ENCODE results near the gene B3GNT8.

The B3GNT8 gene

DNA sequence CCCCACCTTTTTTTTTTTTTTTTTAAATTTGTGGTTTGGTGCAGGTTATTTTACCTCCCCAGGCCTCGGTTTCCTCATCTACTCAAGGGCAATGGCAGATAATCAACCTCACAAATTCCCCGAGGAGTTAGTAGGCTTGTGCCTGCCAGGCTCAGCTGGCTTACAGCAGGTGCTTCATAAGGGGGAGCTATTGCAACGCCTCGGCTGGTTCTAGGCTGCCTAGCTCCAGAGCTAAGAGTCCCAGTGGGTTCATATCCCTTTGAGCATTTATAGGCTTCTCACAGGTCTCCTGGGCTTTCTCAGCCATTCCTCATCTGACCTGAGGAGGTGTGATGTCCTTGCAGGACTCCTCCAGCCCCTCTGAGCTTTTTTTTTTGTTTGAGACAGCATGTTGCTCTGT is 18.9 kb downstream of the B3GNT8 start:
- TF ChIP-seq, protein P1, sequence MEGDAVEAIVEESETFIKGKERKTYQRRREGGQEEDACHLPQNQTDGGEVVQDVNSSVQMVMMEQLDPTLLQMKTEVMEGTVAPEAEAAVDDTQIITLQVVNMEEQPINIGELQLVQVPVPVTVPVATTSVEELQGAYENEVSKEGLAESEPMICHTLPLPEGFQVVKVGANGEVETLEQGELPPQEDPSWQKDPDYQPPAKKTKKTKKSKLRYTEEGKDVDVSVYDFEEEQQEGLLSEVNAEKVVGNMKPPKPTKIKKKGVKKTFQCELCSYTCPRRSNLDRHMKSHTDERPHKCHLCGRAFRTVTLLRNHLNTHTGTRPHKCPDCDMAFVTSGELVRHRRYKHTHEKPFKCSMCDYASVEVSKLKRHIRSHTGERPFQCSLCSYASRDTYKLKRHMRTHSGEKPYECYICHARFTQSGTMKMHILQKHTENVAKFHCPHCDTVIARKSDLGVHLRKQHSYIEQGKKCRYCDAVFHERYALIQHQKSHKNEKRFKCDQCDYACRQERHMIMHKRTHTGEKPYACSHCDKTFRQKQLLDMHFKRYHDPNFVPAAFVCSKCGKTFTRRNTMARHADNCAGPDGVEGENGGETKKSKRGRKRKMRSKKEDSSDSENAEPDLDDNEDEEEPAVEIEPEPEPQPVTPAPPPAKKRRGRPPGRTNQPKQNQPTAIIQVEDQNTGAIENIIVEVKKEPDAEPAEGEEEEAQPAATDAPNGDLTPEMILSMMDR (conservative IDR thresholded peaks at IDR 0.05), result no peak
- no peak for TF ChIP-seq ZFX (IDR thresholded peaks at IDR 0.05)
- no peak overlapping the region for H3K27ac ChIP-seq

GRCh38 chr19:41407271-41407670 is 19.9 kb downstream of the B3GNT8 start:
- no peak overlapping the region for H3K27ac ChIP-seq
- TF ChIP-seq ZFX (IDR thresholded peaks at IDR 0.05), result no peak
- TF ChIP-seq, protein P1 (conservative IDR thresholded peaks at IDR 0.05), result no peak

GRCh38 chr19:41405776-41406175 is 21.4 kb downstream of the B3GNT8 start:
- H3K27ac ChIP-seq, result no peak overlapping the region
- TF ChIP-seq, protein P1 (conservative IDR thresholded peaks at IDR 0.05), result no peak
- TF ChIP-seq ZFX (IDR thresholded peaks at IDR 0.05), result no peak

- H3K27ac ChIP-seq, result no peak overlapping the region
- TF ChIP-seq, protein P1 (conservative IDR thresholded peaks at IDR 0.05), result no peak
- no peak for TF ChIP-seq ZFX (IDR thresholded peaks at IDR 0.05)
Observed at GRCh38 chr19:41403181-41403970, 23.8 kb downstream of the B3GNT8 start.

- TF ChIP-seq, protein P1 (conservative IDR thresholded peaks at IDR 0.05), result no peak
- no peak for TF ChIP-seq ZFX (IDR thresholded peaks at IDR 0.05)
- no peak overlapping the region for H3K27ac ChIP-seq
Observed at GRCh38 chr19:41402010-41402409, 25.2 kb downstream of the B3GNT8 start.

DNA sequence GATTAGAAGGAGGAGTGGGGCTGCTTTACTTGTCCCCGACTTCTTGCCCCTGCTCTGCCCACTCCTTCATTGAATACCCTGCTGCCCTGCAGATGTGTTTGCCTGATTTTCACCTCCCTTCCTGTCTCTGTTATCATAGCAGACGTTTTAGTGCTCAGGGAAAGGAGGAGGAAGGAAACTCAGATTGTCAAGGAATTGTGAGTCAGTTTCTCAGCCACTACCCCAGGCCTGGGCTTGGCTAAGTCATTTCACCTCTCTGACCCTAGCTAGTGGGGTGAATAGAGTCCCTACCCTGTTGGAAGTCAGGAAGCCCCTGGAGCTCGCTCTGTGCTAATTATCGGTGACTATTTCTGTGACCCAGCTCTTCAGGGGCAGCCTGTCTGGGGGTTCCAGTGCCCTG is 25.7 kb downstream of the B3GNT8 start:
- TF ChIP-seq ZFX (IDR thresholded peaks at IDR 0.05), result no peak
- TF ChIP-seq, protein P1 (conservative IDR thresholded peaks at IDR 0.05), result no peak

DNA sequence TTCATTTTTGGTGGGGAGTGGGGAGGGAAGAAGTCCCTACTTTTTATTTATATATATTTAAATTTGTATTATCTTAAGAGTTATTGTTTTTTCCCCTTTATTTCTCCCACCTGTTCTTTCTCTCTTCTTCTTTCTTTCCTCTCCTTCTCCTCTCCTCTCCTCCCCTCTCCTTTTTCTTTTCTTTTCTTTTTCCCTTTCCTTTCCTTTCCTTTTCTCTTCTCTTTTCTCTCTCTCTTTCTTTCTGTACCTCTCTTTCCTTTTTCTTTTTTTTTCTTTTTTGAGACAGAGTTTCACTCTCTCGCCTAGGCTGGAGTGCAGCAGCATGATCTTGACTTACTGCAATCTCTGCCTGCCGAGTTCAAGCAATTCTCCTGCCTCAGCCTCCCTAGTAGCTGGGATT is 27.6 kb downstream of the B3GNT8 start:
- no peak for TF ChIP-seq ZFX (IDR thresholded peaks at IDR 0.05)
- TF ChIP-seq, protein P1 (conservative IDR thresholded peaks at IDR 0.05), result no peak
- no peak overlapping the region for H3K27ac ChIP-seq

More for the DNA sequence above, 25.7 kb downstream of the B3GNT8 start:
- H3K27ac ChIP-seq, result no peak overlapping the region
